Spinal cord (tissue), 10 donors: ENCODE results near the gene HLA-G. TPM values are rescaled to one million over a fixed set of nuclear protein-coding genes. Genes with fewer than 3 reads are reported as not detected.
A peak's percentile ranks its signal among the peaks of the same experiment; 100 is the strongest.
"Not testable (repeated sequence)": the region's sequence is repeated elsewhere in the genome, so short reads cannot be mapped to it uniquely, and the experiment has no call there.

ENCODE experiments used
- DNase-seq, 6 donors: peaks; one replicate each; pipeline versions ENCODE4 v3.0.0 to v3.0.0-alpha.2; 2013 to 2015; ENCODE audit warnings: low spot score in 6 of 6, low read depth in 4 of 6
- H3K27ac ChIP-seq: one replicate; pipeline ENCODE4 v1.5.1; 2013; ENCODE audit warnings: low read depth, low read length, control low read depth
- H3K27me3 ChIP-seq: one replicate; pipeline ENCODE4 v1.6.1; 2013; ENCODE audit warnings: low read length; ENCODE audit not compliant: control insufficient read depth, insufficient read depth
- H3K36me3 ChIP-seq: one replicate; pipeline ENCODE4 v1.6.1; 2013; ENCODE audit warnings: low read length; ENCODE audit not compliant: control insufficient read depth, insufficient read depth
- H3K4me1 ChIP-seq: one replicate; pipeline ENCODE4 v1.6.1; 2013; ENCODE audit warnings: low read length; ENCODE audit not compliant: control insufficient read depth, insufficient read depth
- H3K4me3 ChIP-seq: one replicate; pipeline ENCODE4 v1.5.1; 2013; ENCODE audit warnings: low read depth, low read length, control low read depth
- H3K9me3 ChIP-seq: one replicate; pipeline ENCODE4 v1.6.1; 2013; ENCODE audit warnings: low read length; ENCODE audit not compliant: control insufficient read depth, insufficient read depth
- WGBS: methylation state at CpG from one replicate; pipeline ENCODE4 v1.1.5; 2013; ENCODE audit warnings: missing lambda C conversion rate; ENCODE audit not compliant: insufficient coverage; 5-methylcytosine and 5-hydroxymethylcytosine counted together
- long read RNA-seq, 4 donors: transcript quantifications; one replicate each; lab custom pipeline, GENCODE V29; 2026
- polyA plus RNA-seq, 2 donors: library from polyadenylated mRNA; unstranded; fragments of 120-200 nt; gene quantifications; one replicate each; pipeline ENCODE4 v1.2.1, GENCODE V29; 2013; ENCODE audit not compliant: insufficient read length in 2 of 2
- total RNA-seq, 2 donors: library from RNA; depleted of rRNA in 1 of 2; stranded (reverse); fragments of 120-200 nt in 1 of 2; fragments of >200 nt in 1 of 2; gene quantifications; one replicate each; pipeline versions ENCODE4 v1.2.3 to v1.2.4, GENCODE V29; 2013 to 2014
- donor health status: healthy.

HLA-G gene
- not detected for total RNA-seq
- polyA plus RNA-seq = 1 to 10 TPM; 2.6 to 7.6 TPM
- long read RNA-seq, donor 1 = 0 reads
- long read RNA-seq, donor 2 = 0 reads
- long read RNA-seq, donor 3 = 0 reads
- long read RNA-seq, donor 4 = 0 reads

DNA sequence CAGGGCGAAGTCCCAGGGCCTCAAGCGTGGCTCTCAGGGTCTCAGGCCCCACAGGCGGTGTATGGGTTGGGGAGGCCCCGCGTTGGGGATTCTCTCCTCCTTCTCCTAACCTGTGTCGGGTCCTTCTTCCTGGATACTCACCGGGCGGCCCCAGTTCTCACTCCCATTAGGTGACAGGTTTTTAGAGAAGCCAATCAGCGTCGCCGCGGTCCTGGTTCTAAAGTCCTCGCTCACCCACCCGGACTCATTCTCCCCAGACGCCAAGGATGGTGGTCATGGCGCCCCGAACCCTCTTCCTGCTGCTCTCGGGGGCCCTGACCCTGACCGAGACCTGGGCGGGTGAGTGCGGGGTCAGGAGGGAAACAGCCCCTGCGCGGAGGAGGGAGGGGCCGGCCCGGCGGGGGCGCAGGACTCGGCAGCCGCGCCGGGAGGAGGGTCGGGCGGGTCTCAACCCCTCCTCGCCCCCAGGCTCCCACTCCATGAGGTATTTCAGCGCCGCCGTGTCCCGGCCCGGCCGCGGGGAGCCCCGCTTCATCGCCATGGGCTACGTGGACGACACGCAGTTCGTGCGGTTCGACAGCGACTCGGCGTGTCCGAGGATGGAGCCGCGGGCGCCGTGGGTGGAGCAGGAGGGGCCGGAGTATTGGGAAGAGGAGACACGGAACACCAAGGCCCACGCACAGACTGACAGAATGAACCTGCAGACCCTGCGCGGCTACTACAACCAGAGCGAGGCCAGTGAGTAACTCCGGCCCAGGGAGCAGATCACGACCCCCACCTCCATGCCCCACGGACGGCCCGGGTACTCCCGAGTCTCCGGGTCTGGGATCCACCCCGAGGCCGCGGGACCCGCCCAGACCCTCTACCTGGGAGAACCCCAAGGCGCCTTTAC lies at the start of gene HLA-G:
Gene HLA-G (plus strand): TSS at position 247 of the 892 bp plus-strand sequence. CDS start 20 bp downstream, at position 267.
- Histone ChIP-seq H3K9me3 (no peaks in the 10 kb centered on the region), H3K27ac (no peak within 1 kb of the TSS), H3K4me1 (peaks cover 10% of the 10 kb centered on the region), H3K27me3 (peaks cover 55% of the 10 kb centered on the region), H3K36me3 (no peaks in the 10 kb centered on the region), H3K4me3 (no peak within 1 kb of the TSS)
- peak in 1 of 6 donors; percentile 10 for DNase-seq
- WGBS = 3% methylated on average over 68 of the region's 75 CpGs

- H3K36me3 ChIP-seq, H3K27ac ChIP-seq, H3K4me3 ChIP-seq, DNase-seq, H3K4me1 ChIP-seq, H3K9me3 ChIP-seq, H3K27me3 ChIP-seq: not testable (repeated sequence)
- WGBS = 63% methylated on average over 13 of the region's 13 CpGs
Observed at GRCh38 chr6:29780019-29780698, 47.5 kb upstream of the HLA-G start.

DNA sequence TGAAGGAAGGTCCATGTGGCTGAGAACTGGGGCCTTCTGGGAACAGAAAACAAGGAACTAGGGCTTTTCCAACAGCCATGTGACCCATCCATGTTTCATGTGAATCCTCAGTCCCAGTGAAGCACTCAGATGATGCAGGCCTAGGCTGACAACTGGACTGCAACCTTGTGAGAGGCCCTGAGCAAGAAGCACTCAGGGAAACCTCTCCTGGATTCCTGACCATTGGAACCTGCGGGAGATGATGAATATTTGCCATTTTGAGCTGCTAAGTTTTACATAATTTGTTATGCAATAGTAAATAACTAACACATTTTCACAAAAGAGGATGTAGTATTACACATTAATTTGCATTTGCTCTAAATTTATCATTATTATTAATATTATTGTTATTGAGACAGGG lies 38.4 kb upstream of the HLA-G start:
- Histone ChIP-seq H3K36me3 (no peaks in the 10 kb centered on the region), H3K27ac (no peak overlapping the region), H3K4me1 (peaks cover 16% of the 10 kb centered on the region), H3K27me3 (peaks cover 34% of the 10 kb centered on the region), H3K9me3 (no peaks in the 10 kb centered on the region), H3K4me3 (no peak overlapping the region)
- no CpG with 5 or more reads among the region's 1 CpG for WGBS
- no peak for DNase-seq

DNA sequence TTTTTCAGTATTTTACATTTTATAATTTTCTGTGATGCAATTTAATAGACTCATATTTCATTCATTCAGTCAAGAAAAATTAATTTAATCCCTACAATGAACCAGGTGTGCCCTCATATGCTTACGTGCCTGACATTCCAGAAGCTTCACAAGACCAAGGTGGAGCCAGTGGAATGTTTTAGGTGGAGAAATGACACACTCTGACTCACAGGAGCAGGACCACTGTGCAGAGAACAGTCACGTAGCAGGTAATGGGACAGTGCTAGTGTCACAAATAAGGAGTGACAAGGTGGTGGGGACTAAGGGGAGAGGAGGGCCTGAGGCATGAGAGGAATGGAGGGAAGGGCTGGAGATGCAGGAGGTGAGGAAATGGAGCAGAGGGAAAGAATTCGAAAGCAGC lies 37.0 kb upstream of the HLA-G start:
- Histone ChIP-seq H3K27ac (no peak overlapping the region), H3K4me3 (no peak overlapping the region), H3K36me3 (no peaks in the 10 kb centered on the region), H3K27me3 (peaks cover 39% of the 10 kb centered on the region), H3K9me3 (no peaks in the 10 kb centered on the region), H3K4me1 (peaks cover 16% of the 10 kb centered on the region)
- DNase-seq = no peak
- 83% methylated on average over 1 of the region's 3 CpGs for WGBS

DNA sequence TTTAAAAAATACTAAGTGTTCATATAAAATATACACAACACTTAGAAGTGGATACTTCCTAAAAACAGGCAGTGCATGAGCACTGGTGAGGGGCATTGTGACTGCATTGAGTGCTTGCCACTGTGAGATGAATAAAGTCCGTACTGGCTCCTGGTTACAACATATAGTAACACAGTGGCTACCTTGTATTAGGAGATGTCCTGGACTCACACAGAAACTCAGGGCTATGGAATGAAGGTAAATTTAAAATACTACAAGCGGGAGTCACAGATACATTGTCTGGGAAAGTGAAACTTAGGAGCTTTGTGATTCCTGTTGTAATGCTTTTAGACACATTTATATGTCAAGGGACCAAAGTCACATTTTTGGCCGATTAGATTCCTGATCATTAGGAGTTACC lies 36.5 kb upstream of the HLA-G start:
- WGBS = 86% methylated on average over 2 of the region's 3 CpGs
- Histone ChIP-seq H3K4me3 (no peak overlapping the region), H3K4me1 (peaks cover 16% of the 10 kb centered on the region), H3K36me3 (no peaks in the 10 kb centered on the region), H3K27ac (no peak overlapping the region), H3K27me3 (peaks cover 40% of the 10 kb centered on the region), H3K9me3 (no peaks in the 10 kb centered on the region)
- no peak for DNase-seq

- peak overlapping the region; percentile 41 for H3K4me3 ChIP-seq
- no peaks in the 10 kb centered on the region for H3K36me3 ChIP-seq
- 50% methylated on average over 11 of the region's 12 CpGs for WGBS
- H3K27me3 ChIP-seq = peaks cover 40% of the 10 kb centered on the region
- no peak for DNase-seq
- peaks cover 16% of the 10 kb centered on the region for H3K4me1 ChIP-seq
- H3K27ac ChIP-seq = no peak overlapping the region
- H3K9me3 ChIP-seq = no peaks in the 10 kb centered on the region
Observed at GRCh38 chr6:29791786-29792122, 35.9 kb upstream of the HLA-G start.

GRCh38 chr6:29792123-29793035 lies 35.2 kb upstream of the HLA-G start:
- Histone ChIP-seq H3K4me3 (peak overlapping the region; percentile 41), H3K36me3 (no peaks in the 10 kb centered on the region), H3K4me1 (peaks cover 16% of the 10 kb centered on the region), H3K27ac (no peak overlapping the region), H3K27me3 (peaks cover 40% of the 10 kb centered on the region), H3K9me3 (no peaks in the 10 kb centered on the region)
- peak in 5 of 6 donors; percentile 7 to 71 (median 26) for DNase-seq
- 2% methylated on average over 79 of the region's 79 CpGs for WGBS

GRCh38 chr6:29793036-29793356 lies 34.6 kb upstream of the HLA-G start:
- H3K27ac ChIP-seq = no peak overlapping the region
- no peak for DNase-seq
- 28% methylated on average over 11 of the region's 11 CpGs for WGBS
- H3K27me3 ChIP-seq = peaks cover 40% of the 10 kb centered on the region
- H3K4me1 ChIP-seq = peaks cover 16% of the 10 kb centered on the region
- H3K9me3 ChIP-seq = no peaks in the 10 kb centered on the region
- no peak overlapping the region for H3K4me3 ChIP-seq
- no peaks in the 10 kb centered on the region for H3K36me3 ChIP-seq

GRCh38 chr6:29793796-29794195 lies 33.8 kb upstream of the HLA-G start:
- no peaks in the 10 kb centered on the region for H3K36me3 ChIP-seq
- no peak overlapping the region for H3K27ac ChIP-seq
- H3K4me1 ChIP-seq = peaks cover 16% of the 10 kb centered on the region
- no peaks in the 10 kb centered on the region for H3K9me3 ChIP-seq
- 50% methylated on average over 3 of the region's 3 CpGs for WGBS
- peaks cover 40% of the 10 kb centered on the region for H3K27me3 ChIP-seq
- DNase-seq = no peak
- H3K4me3 ChIP-seq = no peak overlapping the region
